ENCODE measurements around the gene MTA1.

DNA sequence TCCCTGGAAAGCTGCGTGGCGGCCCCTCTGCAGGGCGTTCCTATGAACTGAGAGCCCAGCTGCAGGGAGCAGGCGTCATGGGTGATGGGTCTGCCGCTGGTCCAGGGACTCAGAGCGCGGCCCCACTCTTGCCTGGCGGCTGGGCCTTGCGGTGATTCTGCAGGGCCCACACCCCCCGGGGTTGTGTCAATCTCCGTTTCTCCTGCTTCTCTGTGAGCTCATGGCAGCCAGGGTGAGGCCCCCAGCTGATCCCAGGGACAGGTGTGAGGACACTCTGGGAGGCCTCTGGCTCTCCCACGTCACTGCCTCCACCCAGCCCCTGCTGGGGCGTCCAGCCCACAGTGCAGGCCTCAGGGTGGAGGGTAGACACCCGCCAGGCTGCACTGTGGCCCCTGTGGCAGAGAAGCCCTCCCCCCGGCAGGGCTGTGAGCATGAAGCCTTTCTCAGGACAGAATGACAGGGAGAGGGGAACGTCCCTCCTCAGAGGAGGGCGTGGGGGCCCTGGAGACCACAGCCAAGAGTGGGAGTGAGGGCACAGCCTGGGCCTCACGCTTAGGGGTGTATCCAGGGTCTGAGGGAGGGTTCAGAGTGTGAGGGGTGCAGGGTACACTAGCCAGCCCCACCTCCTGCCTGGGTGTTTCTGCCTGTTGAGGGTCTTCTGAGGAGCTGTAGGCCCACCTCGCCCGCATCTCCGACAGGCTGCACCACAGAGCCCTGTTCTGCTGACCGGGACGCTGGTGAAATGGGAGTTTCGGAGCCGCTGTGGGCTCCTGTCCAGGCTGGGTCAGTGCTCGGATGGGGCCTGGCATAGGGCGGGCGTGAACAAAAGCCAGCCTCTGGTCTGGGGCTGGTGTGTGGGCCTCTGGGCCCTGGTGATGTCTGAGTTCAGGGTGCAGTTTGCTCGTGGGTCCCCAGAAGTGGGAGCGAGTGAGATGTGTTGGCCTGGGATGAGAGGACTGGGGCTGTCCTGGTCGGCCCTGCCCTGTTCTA, 28.3 kb downstream of the MTA1 start:
- TF ChIP-seq POLR2A (IDR thresholded peaks at IDR 0.05; ENCODE audit: low read length) (no peak), GATA1 (IDR thresholded peaks at IDR 0.05; ENCODE audit: low read depth, low read length) (no peak)
